ENCODE data around the gene NDUFC2. TPM values are rescaled to one million over a fixed set of nuclear protein-coding genes. Genes with fewer than 3 reads are reported as not detected.
A peak's percentile ranks its signal among the peaks of the same experiment; 100 is the strongest.
"Not testable (repeated sequence)": the region's sequence is repeated elsewhere in the genome, so short reads cannot be mapped to it uniquely, and the experiment has no call there.

Gene NDUFC2
- polyA plus RNA-seq (ENCODE audit: insufficient read length in 3 of 3), result 100 to 1,000 TPM; 126 to 159 (median 158) TPM
- long read RNA-seq, donor 1, transcript NDUFC2-201 (3 exons, 2,518 nt), result major isoform, 168 of 213 reads
- long read RNA-seq, donor 1, partial matches to known transcripts, result 43 of 213 reads
- long read RNA-seq, donor 1, other reads (novel, unspliced or antisense), result 0 of 213 reads
- long read RNA-seq, donor 2, transcript NDUFC2-201 (3 exons, 2,518 nt), result major isoform, 144 of 178 reads
- long read RNA-seq, donor 2, partial matches to known transcripts, result 26 of 178 reads
- long read RNA-seq, donor 2, other reads (novel, unspliced or antisense), result 5 of 178 reads
- long read RNA-seq, donor 3, transcript NDUFC2-201 (3 exons, 2,518 nt), result major isoform, 255 of 313 reads
- long read RNA-seq, donor 3, partial matches to known transcripts, result 54 of 313 reads
- long read RNA-seq, donor 3, other reads (novel, unspliced or antisense), result 0 of 313 reads
- long read RNA-seq, donor 4, transcript NDUFC2-201 (3 exons, 2,518 nt), result major isoform, 152 of 178 reads
- long read RNA-seq, donor 4, partial matches to known transcripts, result 23 of 178 reads
- long read RNA-seq, donor 4, other reads (novel, unspliced or antisense), result 0 of 178 reads
- long read RNA-seq, donor 5, result 0 reads
- long read RNA-seq, donor 6, transcript NDUFC2-201 (3 exons, 2,518 nt), result major isoform, 138 of 189 reads
- long read RNA-seq, donor 6, partial matches to known transcripts, result 49 of 189 reads
- long read RNA-seq, donor 6, other reads (novel, unspliced or antisense), result 0 of 189 reads
- long read RNA-seq, donor 7, transcript NDUFC2-201 (3 exons, 2,518 nt), result major isoform, 221 of 277 reads
- long read RNA-seq, donor 7, partial matches to known transcripts, result 53 of 277 reads
- long read RNA-seq, donor 7, other reads (novel, unspliced or antisense), result 0 of 277 reads
- long read RNA-seq, donor 8, transcript NDUFC2-201 (3 exons, 2,518 nt), result major isoform, 316 of 412 reads
- long read RNA-seq, donor 8, transcript NDUFC2-204 (2 exons, 561 nt), result minor isoform, 14 of 412 reads
- long read RNA-seq, donor 8, partial matches to known transcripts, result 81 of 412 reads
- long read RNA-seq, donor 8, other reads (novel, unspliced or antisense), result 0 of 412 reads
- long read RNA-seq, donor 9, transcript NDUFC2-201 (3 exons, 2,518 nt), result major isoform, 169 of 206 reads
- long read RNA-seq, donor 9, partial matches to known transcripts, result 37 of 206 reads
- long read RNA-seq, donor 9, other reads (novel, unspliced or antisense), result 0 of 206 reads
- long read RNA-seq, donor 10, transcript NDUFC2-201 (3 exons, 2,518 nt), result major isoform, 157 of 203 reads
- long read RNA-seq, donor 10, partial matches to known transcripts, result 44 of 203 reads
- long read RNA-seq, donor 10, other reads (novel, unspliced or antisense), result 0 of 203 reads
- long read RNA-seq, donor 11, transcript NDUFC2-201 (3 exons, 2,518 nt), result major isoform, 126 of 146 reads
- long read RNA-seq, donor 11, partial matches to known transcripts, result 16 of 146 reads
- long read RNA-seq, donor 11, other reads (novel, unspliced or antisense), result 0 of 146 reads
- long read RNA-seq, donor 12, transcript NDUFC2-201 (3 exons, 2,518 nt), result major isoform, 93 of 130 reads
- long read RNA-seq, donor 12, partial matches to known transcripts, result 36 of 130 reads
- long read RNA-seq, donor 12, other reads (novel, unspliced or antisense), result 0 of 130 reads
- long read RNA-seq, donor 13, result 0 reads
- long read RNA-seq, donor 14, transcript NDUFC2-201 (3 exons, 2,518 nt), result major isoform, 197 of 240 reads
- long read RNA-seq, donor 14, partial matches to known transcripts, result 41 of 240 reads
- long read RNA-seq, donor 14, other reads (novel, unspliced or antisense), result 0 of 240 reads
- long read RNA-seq, donor 15, transcript NDUFC2-201 (3 exons, 2,518 nt), result major isoform, 68 of 79 reads
- long read RNA-seq, donor 15, partial matches to known transcripts, result 11 of 79 reads
- long read RNA-seq, donor 15, other reads (novel, unspliced or antisense), result 0 of 79 reads
- long read RNA-seq, donor 16, transcript NDUFC2-201 (3 exons, 2,518 nt), result major isoform, 358 of 409 reads
- long read RNA-seq, donor 16, transcript NDUFC2-204 (2 exons, 561 nt), result minor isoform, 7 of 409 reads
- long read RNA-seq, donor 16, partial matches to known transcripts, result 37 of 409 reads
- long read RNA-seq, donor 16, other reads (novel, unspliced or antisense), result 5 of 409 reads

- peak; percentile 45 to 77 (median 70) for DNase-seq (ENCODE audit: extremely low read depth in 1 of 11, low read depth in 9 of 11, low spot score in 4 of 11)
Measured at GRCh38 chr11:78079232-78080083, at the start of gene NDUFC2. TSS of gene NDUFC2 (minus strand) at chr11:78079862. CDS start at chr11:78079744, 118 bp downstream.

GRCh38 chr11:78127403-78127802 lies 47.7 kb upstream of the NDUFC2 start:
- no peak for DNase-seq (ENCODE audit: extremely low read depth in 1 of 11, low read depth in 9 of 11, low spot score in 4 of 11)

GRCh38 chr11:78112582-78113275 lies 33.1 kb upstream of the NDUFC2 start:
- DNase-seq (ENCODE audit: extremely low read depth in 1 of 11, low read depth in 9 of 11, low spot score in 4 of 11), result no peak

GRCh38 chr11:78111298-78111697 lies 31.6 kb upstream of the NDUFC2 start:
- DNase-seq (ENCODE audit: extremely low read depth in 1 of 11, low read depth in 9 of 11, low spot score in 4 of 11), result no peak

- DNase-seq (ENCODE audit: extremely low read depth in 1 of 11, low read depth in 9 of 11, low spot score in 4 of 11), result no peak
Measured at GRCh38 chr11:78110830-78111229, 31.2 kb upstream of the NDUFC2 start.

GRCh38 chr11:78110351-78110750 lies 30.7 kb upstream of the NDUFC2 start:
- DNase-seq (ENCODE audit: extremely low read depth in 1 of 11, low read depth in 9 of 11, low spot score in 4 of 11), result no peak

- DNase-seq (ENCODE audit: extremely low read depth in 1 of 11, low read depth in 9 of 11, low spot score in 4 of 11), result no peak
Measured at GRCh38 chr11:78109081-78110015, 29.7 kb upstream of the NDUFC2 start.

- DNase-seq (ENCODE audit: extremely low read depth in 1 of 11, low read depth in 9 of 11, low spot score in 4 of 11), result no peak
Measured at GRCh38 chr11:78100676-78101472, 21.2 kb upstream of the NDUFC2 start.

DNA sequence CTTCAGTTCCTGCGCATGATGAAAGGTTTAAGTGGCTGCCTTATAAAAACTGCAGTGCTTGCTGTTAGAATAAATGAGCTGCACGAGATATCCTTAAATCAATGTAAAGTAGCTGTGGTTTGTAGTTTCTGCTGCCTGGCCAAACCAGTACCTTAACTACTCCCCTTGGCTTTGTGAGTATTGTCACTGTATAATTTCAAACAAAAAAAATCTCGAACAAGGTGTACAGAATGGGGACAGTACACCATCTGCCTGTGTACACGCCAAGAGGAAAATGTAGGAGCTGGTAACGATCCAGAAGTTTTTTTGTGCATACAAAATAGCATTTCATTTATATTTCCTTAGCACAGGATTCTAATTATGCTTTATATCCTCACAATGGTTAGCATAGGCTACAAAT lies 20.6 kb upstream of the NDUFC2 start:
- DNase-seq (ENCODE audit: extremely low read depth in 1 of 11, low read depth in 9 of 11, low spot score in 4 of 11), result no peak

DNA sequence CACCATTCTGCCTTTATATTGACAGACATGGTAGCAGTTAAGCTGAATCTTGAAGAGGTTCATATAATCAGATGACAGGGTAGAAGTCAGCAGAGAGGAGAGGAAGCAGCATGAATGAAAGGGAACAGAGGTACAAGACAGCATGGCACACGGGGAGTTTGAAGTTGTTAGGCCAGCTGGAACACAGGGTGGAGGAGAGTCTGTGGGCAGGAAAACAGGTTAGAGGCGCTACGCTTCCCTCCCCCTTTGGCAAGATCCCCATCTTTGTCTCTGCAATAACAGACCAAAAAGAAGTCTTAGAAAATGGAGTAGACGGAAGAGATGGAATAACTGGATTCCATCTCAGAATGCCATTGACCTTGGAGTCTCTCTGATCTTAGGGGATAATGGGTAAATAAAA lies 20.0 kb upstream of the NDUFC2 start:
- no peak for DNase-seq (ENCODE audit: extremely low read depth in 1 of 11, low read depth in 9 of 11, low spot score in 4 of 11)

- no peak for DNase-seq (ENCODE audit: extremely low read depth in 1 of 11, low read depth in 9 of 11, low spot score in 4 of 11)
Measured at GRCh38 chr11:78097666-78098385, 18.2 kb upstream of the NDUFC2 start.

DNA sequence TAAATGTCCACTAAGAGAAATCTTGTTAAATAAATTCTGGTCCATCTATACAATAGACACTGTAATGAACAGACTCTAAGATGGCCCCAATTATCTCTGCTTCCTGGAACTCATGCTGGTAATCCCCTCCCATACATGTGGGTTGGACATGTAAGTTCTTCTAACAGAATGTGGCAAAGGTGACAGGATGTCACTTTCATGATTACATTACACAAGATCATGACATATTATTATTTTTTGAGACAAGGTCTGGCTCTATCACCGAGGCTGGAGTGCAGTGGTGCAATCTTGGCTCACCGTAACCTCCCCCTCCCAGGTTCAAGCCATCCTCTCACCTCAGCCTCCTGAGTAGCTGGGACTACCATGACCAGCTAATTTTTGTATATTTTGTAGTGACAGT lies 14.6 kb upstream of the NDUFC2 start:
- DNase-seq (ENCODE audit: extremely low read depth in 1 of 11, low read depth in 9 of 11, low spot score in 4 of 11), result no peak

DNA sequence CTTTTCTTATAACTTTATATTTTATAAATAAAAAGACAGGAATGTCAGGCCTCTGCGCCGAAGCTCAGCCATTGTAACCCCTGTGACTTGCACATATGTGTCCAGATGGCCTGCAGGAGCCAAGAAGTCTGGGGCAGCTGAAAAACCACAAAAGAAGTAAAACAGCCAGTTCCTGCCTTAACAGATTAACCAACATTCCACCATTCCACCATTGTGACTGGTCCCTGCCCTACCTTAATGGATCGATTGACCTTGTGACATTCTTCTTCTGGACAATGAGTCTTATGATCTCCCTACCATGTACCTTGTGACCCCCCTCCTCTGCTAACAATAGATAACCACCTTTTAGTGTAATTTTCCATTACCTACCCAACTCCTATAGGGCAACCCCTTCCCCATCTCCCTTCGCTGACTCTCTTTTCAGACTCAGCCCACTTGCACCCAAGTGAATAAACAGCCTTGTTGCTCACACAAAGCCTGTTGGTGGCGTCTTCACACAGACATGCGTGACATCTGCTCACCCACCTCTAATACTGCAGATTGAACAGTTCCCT lies 6.9 kb upstream of the NDUFC2 start:
- DNase-seq (ENCODE audit: extremely low read depth in 1 of 11, low read depth in 9 of 11, low spot score in 4 of 11), result not testable (repeated sequence)
